SK-N-SH (cell line): Measurements from ENCODE around the gene HSPB2. TPM values are rescaled to one million over a fixed set of nuclear protein-coding genes. Genes with fewer than 3 reads are reported as not detected.

Experiments
- CTCF ChIA-PET: fragments of 300-600, 350-600 bp; formaldehyde crosslinking; extraction: SDS; loops from one replicate; lab custom pipeline; 2021; lab: Yijun Ruan, JAX
- POLR2A ChIA-PET: fragments of 350-600 bp; sonication (Branson Sonifier 250); formaldehyde crosslinking; extraction: SDS; loops from one replicate; lab custom pipeline; 2020; ENCODE audit warnings: antibody characterized with exemption, inconsistent platforms; lab: Yijun Ruan, JAX
- DNase-seq: peaks from one replicate; pipeline ENCODE4 v3.0.0; 2012
- H2AFZ ChIP-seq: fragments of 200-600 bp; sonication (generic); 2 replicates; pipeline ENCODE4 v1.8.1; 2016; ENCODE audit warnings: antibody characterized with exemption, mild to moderate bottlenecking, low read depth
- H3F3A ChIP-seq: fragments of 200-600 bp; sonication (generic); replicated peaks from 2 replicates; pipeline ENCODE3; 2016; ENCODE audit warnings: antibody characterized with exemption, mild to moderate bottlenecking; ENCODE audit not compliant: insufficient read depth
- H3K27ac ChIP-seq, 2 experiments: fragments of 200-500 bp in 1 of 2; fragments of 200-600 bp in 1 of 2; sonication (Bioruptor generic) in 1 of 2; sonication (generic), shearing (Covaris generic) in 1 of 2; 2 replicates each; pipeline versions ENCODE4 v1.5.1 to v1.6.1; 2014 to 2016; ENCODE audit warnings: low read depth in 2 of 2, inconsistent platforms in 1 of 2, low read length in 1 of 2, mild to moderate bottlenecking in 1 of 2, mixed read lengths in 1 of 2
- H3K27me3 ChIP-seq: fragments of 200-600 bp; sonication (generic), shearing (Covaris generic); 2 replicates; pipeline ENCODE4 v1.6.1; 2016; ENCODE audit warnings: mixed run types; ENCODE audit not compliant: insufficient read depth
- H3K36me3 ChIP-seq, 2 experiments: fragments of 200-500 bp in 1 of 2; fragments of 200-600 bp in 1 of 2; sonication (Bioruptor generic) in 1 of 2; sonication (generic) in 1 of 2; replicated peaks in 1 of 2; 2 replicates each; pipeline versions ENCODE3 to v1.5.1; 2014 to 2016; ENCODE audit warnings: low read length in 1 of 2, mild to moderate bottlenecking in 1 of 2; ENCODE audit not compliant: insufficient read depth in 2 of 2, control insufficient read depth in 1 of 2
- H3K4me1 ChIP-seq, 2 experiments: fragments of 200-500 bp in 1 of 2; fragments of 200-600 bp in 1 of 2; sonication (Bioruptor generic) in 1 of 2; sonication (generic), shearing (Covaris generic) in 1 of 2; 2 replicates each; pipeline versions ENCODE4 v1.5.1 to v1.6.1; 2014 to 2016; ENCODE audit warnings: low read depth in 1 of 2, low read length in 1 of 2, mixed run types in 1 of 2; ENCODE audit not compliant: insufficient read depth in 2 of 2, control insufficient read depth in 1 of 2
- H3K4me2 ChIP-seq: fragments of 200-600 bp; sonication (generic), shearing (Covaris generic); 2 replicates; pipeline ENCODE4 v1.6.1; 2017; ENCODE audit warnings: mixed run types
- H3K4me3 ChIP-seq, 2 experiments: fragments of 200-500 bp in 1 of 2; fragments of 200-600 bp in 1 of 2; sonication (Bioruptor generic) in 1 of 2; sonication (generic), shearing (Covaris generic) in 1 of 2; 2 replicates each; pipeline versions ENCODE4 v1.5.1 to v1.8.1; 2014 to 2016; ENCODE audit warnings: low read depth in 2 of 2, inconsistent platforms in 1 of 2, low read length in 1 of 2, mild to moderate bottlenecking in 1 of 2, mixed read lengths in 1 of 2, moderate library complexity in 1 of 2
- H3K79me2 ChIP-seq: fragments of 200-600 bp; sonication (generic); 2 replicates; pipeline ENCODE4 v1.8.1; 2017; ENCODE audit warnings: mild to moderate bottlenecking; ENCODE audit not compliant: insufficient read depth
- H3K9ac ChIP-seq: fragments of 200-600 bp; sonication (generic); 2 replicates; pipeline ENCODE4 v1.6.1; 2017; ENCODE audit warnings: mixed run types
- H3K9me2 ChIP-seq: fragments of 200-600 bp; sonication (generic); 2 replicates; pipeline ENCODE4 v1.6.1; 2017; ENCODE audit warnings: mixed run types
- H3K9me3 ChIP-seq: fragments of 200-600 bp; sonication (generic); 2 replicates; pipeline ENCODE4 v1.6.1; 2017; ENCODE audit warnings: mixed run types, mild to moderate bottlenecking, moderate library complexity
- H4K20me1 ChIP-seq: fragments of 200-600 bp; sonication (generic); 2 replicates; pipeline ENCODE4 v1.6.1; 2017; ENCODE audit warnings: mild to moderate bottlenecking, mixed run types; ENCODE audit not compliant: insufficient read depth
- EP300 ChIP-seq, 2 experiments: IDR thresholded peaks; 2 replicates each; pipeline versions ENCODE4 v1.4.0 to v1.6.1; 2012; ENCODE audit warnings: borderline replicate concordance in 1 of 2, low read depth in 1 of 2, low read length in 1 of 2
- EZH2phosphoT487 ChIP-seq: fragments of 200-600 bp; sonication (generic); IDR thresholded peaks from 2 replicates; pipeline ENCODE4 v1.6.1; 2017; ENCODE audit warnings: low read depth, mixed run types, mild to moderate bottlenecking, antibody characterized with exemption, moderate library complexity, borderline replicate concordance
- GABPA ChIP-seq: IDR thresholded peaks from 2 replicates; pipeline ENCODE4 v1.4.0; 2012; ENCODE audit warnings: low read depth, mild to moderate bottlenecking
- GATA2 ChIP-seq: sonication (generic); formaldehyde crosslinking; IDR thresholded peaks from 2 replicates; pipeline ENCODE4 v1.5.0; 2020; ENCODE audit warnings: mild to moderate bottlenecking, missing genetic modification reagents
- IRF3 ChIP-seq: fragments of 150-350 bp; IDR thresholded peaks from 2 replicates; pipeline ENCODE4 v1.6.1; 2016; ENCODE audit warnings: mild to moderate bottlenecking, low read depth, low read length
- JUND ChIP-seq: IDR thresholded peaks from 2 replicates; pipeline ENCODE4 v1.4.0; 2012
- MEF2A ChIP-seq: IDR thresholded peaks from 2 replicates; pipeline ENCODE4 v1.4.0; 2012; ENCODE audit warnings: low read depth, borderline replicate concordance
- NFIC ChIP-seq: IDR thresholded peaks from 2 replicates; pipeline ENCODE4 v1.4.0; 2012; ENCODE audit warnings: borderline replicate concordance
- RXRA ChIP-seq: IDR thresholded peaks from 2 replicates; pipeline ENCODE4 v1.4.0; 2012; ENCODE audit warnings: low read depth, mild to moderate bottlenecking, borderline replicate concordance
- USF1 ChIP-seq: IDR thresholded peaks from 2 replicates; pipeline ENCODE4 v1.4.0; 2012; ENCODE audit warnings: low read depth, borderline replicate concordance
- YY1 ChIP-seq: IDR thresholded peaks from 2 replicates; pipeline ENCODE4 v1.4.0; 2012; ENCODE audit warnings: low read depth, mild to moderate bottlenecking
- WGBS: methylation state at CpG from one replicate; pipeline ENCODE4 v1.1.6; 2017; ENCODE audit warnings: low lambda C conversion rate; 5-methylcytosine and 5-hydroxymethylcytosine counted together
- polyA plus RNA-seq, 3 experiments: library from polyadenylated mRNA; depleted of rRNA; stranded (reverse); fragments of >200 nt; gene quantifications; 2 replicates each; pipeline ENCODE4 v1.2.3, GENCODE V29; 2012

HSPB2 gene
- polyA plus RNA-seq, 1 of the 3 experiments (the other 2 are of a cell fraction), result not detected

- TF ChIP-seq YY1 (no peak), USF1 (no peak), GATA2 (CRISPR knock-in tag) (no peak)
These were observed 41.6 kb downstream of the HSPB2 start (continued) for GRCh38 chr11:111954154-111954553.

GRCh38 chr11:111957663-111958444 lies 45.3 kb downstream of the HSPB2 start:
- no peak for DNase-seq
- Histone ChIP-seq H3K9me2 (no peaks in the 10 kb centered on the region), H3K79me2 (0 out of 2 replicates have a peak, but pooled peaks cover 5% of the 10 kb centered on the region), H2AFZ (no peak overlapping the region), H3K27me3 (no peaks in the 10 kb centered on the region), H3F3A (no peaks in the 10 kb centered on the region), H3K9me3 (no peaks in the 10 kb centered on the region), H4K20me1 (no peaks in the 10 kb centered on the region), H3K4me2 (no peak overlapping the region), H3K4me3 (no peak overlapping the region), H3K36me3 (no peaks in the 10 kb centered on the region), H3K27ac (no peak overlapping the region), H3K9ac (no peak overlapping the region), H3K4me1 (no peaks in the 10 kb centered on the region)
- 92% methylated on average over 7 of the region's 12 CpGs for WGBS
- ChIA-PET CTCF (no interaction called here), POLR2A (no interaction called here)
- TF ChIP-seq RXRA (no peak), GABPA (no peak)
- TF ChIP-seq, all 33 proteins: peak for 0

GRCh38 chr11:111960916-111961315 lies 48.4 kb downstream of the HSPB2 start:
- Histone ChIP-seq H3K79me2 (no peaks in the 10 kb centered on the region), H2AFZ (no peak overlapping the region), H3K9ac (no peak overlapping the region), H3K4me3 (no peak overlapping the region), H3K9me3 (no peaks in the 10 kb centered on the region), H3K9me2 (no peaks in the 10 kb centered on the region), H3K4me1 (no peaks in the 10 kb centered on the region), H3F3A (no peaks in the 10 kb centered on the region), H3K4me2 (no peak overlapping the region), H3K36me3 (peaks cover 7 to 8% of the 10 kb centered on the region in 2 experiments), H3K27me3 (no peaks in the 10 kb centered on the region), H3K27ac (no peak overlapping the region), H4K20me1 (no peaks in the 10 kb centered on the region)
- POLR2A ChIA-PET, result no interaction called here
- TF ChIP-seq IRF3 (no peak), EZH2phosphoT487 (no peak), EP300 (IDR thresholded peaks at IDR 0.05; ENCODE audit: borderline replicate concordance in 1 of 2, low read depth in 1 of 2, low read length in 1 of 2) (no peak), NFIC (no peak), MEF2A (no peak), JUND (no peak), USF1 (no peak)
- no peak for DNase-seq
- WGBS, result 90% methylated on average over 5 of the region's 5 CpGs
- CTCF ChIA-PET, result interaction anchor here (0.6 to 1.9 kb wide), 2 partner anchors 19 to 20 kb away, joined by 6 to 7 read pairs; no protein-coding TSS in a partner anchor
